Spleen (tissue), 11 donors: ENCODE results near the gene URAD. TPM values are rescaled to one million over a fixed set of nuclear protein-coding genes. Genes with fewer than 3 reads are reported as not detected.

Experiments
- polyA plus RNA-seq, 3 donors: library from polyadenylated mRNA; stranded (reverse); fragments of 200-250 nt; gene quantifications; one replicate each; pipeline ENCODE4 v1.2.1, GENCODE V29; 2013
- small RNA-seq, 4 donors: library from RNA; depleted of rRNA; stranded (forward); fragments of <200 nt; gene quantifications; one replicate each; pipeline ENCODE3, GENCODE V24; 2016
- total RNA-seq, 7 donors: library from RNA; depleted of rRNA in 3 of 7; stranded (reverse); fragments of >200 nt in 3 of 7; fragmentation: NEBNext Ultra II Directional in 4 of 7; extraction: Animal tissue kit (Norgen Biotek cat#: 25700) in 4 of 7; gene quantifications; one replicate each; pipeline versions ENCODE4 v1.1.0 to v1.2.1, GENCODE V29; 2016 to 2021
- donor health status: healthy with polysubstance abuse.
- donor health status: DM: no; HTN: no; CAD: no; lungs with moderate emphysema.
- donor health status: DM: no; HTN: no; CAD: no.
- donor health status: Bipolar disorder and iron deficiency.
- donor health status: healthy.
- donor health status: DM: no; HTN: no; CAD: no.
- donor health status: DM: yes; HTN: yes; CAD: no.

Gene URAD
- total and polyA plus RNA-seq, 10 donors = 0.20 to 1.3 TPM; not detected in 8

Small RNAs within 50 kb of the gene (small RNA-seq; reads per million reads assigned to genes)
- gene ATP5F1EP2 (0 to 0.07 (median 0) reads per million in 4 donors), gene RN7SL272P (0 reads per million in 4 donors)

Other genes with a start within 250 kb of the URAD start
- not detected for gene GSX1, start 196.2 kb downstream of the URAD start, total RNA-seq
- gene GSX1, start 196.2 kb downstream of the URAD start, polyA plus RNA-seq = not detected
- gene PDX1, start 68.7 kb downstream of the URAD start, total RNA-seq = not detected
- gene PDX1, start 68.7 kb downstream of the URAD start, polyA plus RNA-seq = not detected
- gene CDX2, start 19.4 kb downstream of the URAD start, total RNA-seq = not detected
- under 1 TPM in 2 of 3 donors, not detected in 1; 0.02 to 0.03 TPM for gene CDX2, start 19.4 kb downstream of the URAD start, polyA plus RNA-seq
- 10 to 100 TPM in 1 of 7 donors, 1 to 10 TPM in 6; 2.4 to 10.1 (median 6.0) TPM for gene FLT3, start 111.9 kb upstream of the URAD start, total RNA-seq
- 1 to 10 TPM; 1.0 to 2.1 (median 1.9) TPM for gene FLT3, start 111.9 kb upstream of the URAD start, polyA plus RNA-seq
- 10 to 100 TPM; 56.5 to 85.8 (median 78.0) TPM for gene PAN3, start 149.9 kb upstream of the URAD start, total RNA-seq
- 10 to 100 TPM; 18.4 to 30.2 (median 23.5) TPM for gene PAN3, start 149.9 kb upstream of the URAD start, polyA plus RNA-seq